HepG2 (cell line): ENCODE data around the gene RASGRP4. TPM values are rescaled to one million over a fixed set of nuclear protein-coding genes. Genes with fewer than 3 reads are reported as not detected.

ENCODE experiments used
- ERF ChIP-seq: IDR thresholded peaks from 2 replicates; pipeline ENCODE4 v1.6.1; 2018; ENCODE audit warnings: missing biosample characterization, missing genetic modification reagents
- ETV6 ChIP-seq: sonication (generic); formaldehyde crosslinking; conservative IDR thresholded peaks from 2 replicates; pipeline ENCODE4 v1.4.0; 2020; ENCODE audit warnings: missing genetic modification reagents
- HMG20A ChIP-seq: IDR thresholded peaks from 2 replicates; pipeline ENCODE4 v1.6.1; 2016; ENCODE audit warnings: borderline replicate concordance
- HNRNPL ChIP-seq: fragments of 200-400 bp; formaldehyde crosslinking; IDR thresholded peaks from 2 replicates; pipeline ENCODE4 v1.6.1; 2017; ENCODE audit warnings: mild to moderate bottlenecking, low read depth, low read length
- KAT8 ChIP-seq: IDR thresholded peaks from 2 replicates; pipeline ENCODE4 v1.6.1; 2016; ENCODE audit warnings: missing genetic modification reagents, missing compliant biosample characterization
- NBN ChIP-seq: fragments of 450-650 bp; conservative IDR thresholded peaks from 2 replicates; pipeline ENCODE4 v1.6.1; 2017
- POGZ ChIP-seq: sonication (generic); formaldehyde crosslinking; IDR thresholded peaks from 2 replicates; pipeline ENCODE4 v1.4.0; 2020; ENCODE audit warnings: mild to moderate bottlenecking, missing genetic modification reagents
- SAP130 ChIP-seq: IDR thresholded peaks from 2 replicates; pipeline ENCODE4 v1.6.1; 2016; ENCODE audit warnings: low read depth
- SPEN ChIP-seq: sonication (generic); formaldehyde crosslinking; IDR thresholded peaks from 2 replicates; pipeline ENCODE4 v1.5.1; 2020; ENCODE audit warnings: low read depth, mild to moderate bottlenecking, missing genetic modification reagents
- STAG1 ChIP-seq: sonication (generic); formaldehyde crosslinking; IDR thresholded peaks from 2 replicates; pipeline ENCODE4 v1.4.0; 2020; ENCODE audit warnings: missing genetic modification reagents
- TRIM24 ChIP-seq: sonication (generic); formaldehyde crosslinking; IDR thresholded peaks from 2 replicates; pipeline ENCODE4 v1.8.0; 2022; ENCODE audit warnings: mild to moderate bottlenecking, missing genetic modification reagents
- ZBTB40 ChIP-seq, 2 experiments: fragments of 450-650 bp in 1 of 2; sonication (generic) in 1 of 2; formaldehyde crosslinking in 1 of 2; IDR thresholded peaks; 2 replicates each; pipeline versions ENCODE4 v1.6.1 to v1.8.0; 2016 to 2022; ENCODE audit warnings: antibody characterized with exemption in 1 of 2, mild to moderate bottlenecking in 1 of 2, missing genetic modification reagents in 1 of 2
- ZNF251 ChIP-seq: sonication (generic); formaldehyde crosslinking; IDR thresholded peaks from 2 replicates; pipeline ENCODE4 v1.9.0; 2021; ENCODE audit warnings: mild to moderate bottlenecking, missing genetic modification reagents
- ZNF343 ChIP-seq: sonication (generic); formaldehyde crosslinking; IDR thresholded peaks from 2 replicates; pipeline ENCODE4 v1.4.0; 2020; ENCODE audit warnings: mild to moderate bottlenecking, missing genetic modification reagents
- ZNF598 ChIP-seq: sonication (generic); formaldehyde crosslinking; IDR thresholded peaks from 2 replicates; pipeline ENCODE4 v1.5.1; 2020; ENCODE audit warnings: mild to moderate bottlenecking, missing genetic modification reagents, borderline replicate concordance
- ZNF776 ChIP-seq: sonication (generic); formaldehyde crosslinking; IDR thresholded peaks from 2 replicates; pipeline ENCODE4 v1.4.0; 2020; ENCODE audit warnings: mild to moderate bottlenecking, missing genetic modification reagents
- polyA plus RNA-seq, 8 experiments: library from polyadenylated mRNA; depleted of rRNA in 3 of 8; stranded (reverse) in 7 of 8; unstranded in 1 of 8; fragments of >200 nt; fragmentation: Illumina TruSeq in 4 of 8; extraction: Trizol in 4 of 8; gene quantifications; 2 replicates each; pipeline versions ENCODE4 v1.2.1 to v1.2.3, GENCODE V29; 2011 to 2016; ENCODE audit warnings: low read depth in 4 of 8, missing spikeins in 1 of 8, mixed read lengths in 1 of 8; ENCODE audit not compliant: insufficient read depth in 1 of 8
- total RNA-seq, 5 experiments: library from RNA; depleted of rRNA; stranded (reverse); fragments of >200 nt; fragmentation: Illumina TruSeq; extraction: Trizol; gene quantifications; 2 replicates each; pipeline ENCODE4 v1.2.3, GENCODE V29; 2016; ENCODE audit warnings: low read depth in 1 of 5
- TF ChIP-seq, protein P1 (sequence below): IDR thresholded peaks from 2 replicates; pipeline ENCODE4 v1.6.1; 2016; ENCODE audit warnings: low read depth, control low read depth
- TF ChIP-seq, protein P2 (sequence below): sonication (generic); formaldehyde crosslinking; IDR thresholded peaks from 2 replicates; pipeline ENCODE4 v1.5.1; 2020; ENCODE audit warnings: mild to moderate bottlenecking, moderate library complexity, missing genetic modification reagents

RASGRP4 gene
- total and polyA plus RNA-seq, 2 of the 13 experiments (the other 11 are each of a cell fraction or from before 2014, with no cell fraction given), result not detected

GRCh38 chr19:38402967-38403674 is 22.9 kb downstream of the RASGRP4 start, which contains the start of gene FAM98C (continued):
- TF ChIP-seq, protein P1, sequence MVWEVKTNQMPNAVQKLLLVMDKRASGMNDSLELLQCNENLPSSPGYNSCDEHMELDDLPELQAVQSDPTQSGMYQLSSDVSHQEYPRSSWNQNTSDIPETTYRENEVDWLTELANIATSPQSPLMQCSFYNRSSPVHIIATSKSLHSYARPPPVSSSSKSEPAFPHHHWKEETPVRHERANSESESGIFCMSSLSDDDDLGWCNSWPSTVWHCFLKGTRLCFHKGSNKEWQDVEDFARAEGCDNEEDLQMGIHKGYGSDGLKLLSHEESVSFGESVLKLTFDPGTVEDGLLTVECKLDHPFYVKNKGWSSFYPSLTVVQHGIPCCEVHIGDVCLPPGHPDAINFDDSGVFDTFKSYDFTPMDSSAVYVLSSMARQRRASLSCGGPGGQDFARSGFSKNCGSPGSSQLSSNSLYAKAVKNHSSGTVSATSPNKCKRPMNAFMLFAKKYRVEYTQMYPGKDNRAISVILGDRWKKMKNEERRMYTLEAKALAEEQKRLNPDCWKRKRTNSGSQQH (CRISPR knock-in tag), result no peak
- TF ChIP-seq POGZ, result peak; percentile 86; the same call in 1 of the 2 replicates
- TF ChIP-seq HNRNPL, result 0 out of 2 replicates have a peak, but pooled peaks have one; percentile 34
- TF ChIP-seq, protein P2, sequence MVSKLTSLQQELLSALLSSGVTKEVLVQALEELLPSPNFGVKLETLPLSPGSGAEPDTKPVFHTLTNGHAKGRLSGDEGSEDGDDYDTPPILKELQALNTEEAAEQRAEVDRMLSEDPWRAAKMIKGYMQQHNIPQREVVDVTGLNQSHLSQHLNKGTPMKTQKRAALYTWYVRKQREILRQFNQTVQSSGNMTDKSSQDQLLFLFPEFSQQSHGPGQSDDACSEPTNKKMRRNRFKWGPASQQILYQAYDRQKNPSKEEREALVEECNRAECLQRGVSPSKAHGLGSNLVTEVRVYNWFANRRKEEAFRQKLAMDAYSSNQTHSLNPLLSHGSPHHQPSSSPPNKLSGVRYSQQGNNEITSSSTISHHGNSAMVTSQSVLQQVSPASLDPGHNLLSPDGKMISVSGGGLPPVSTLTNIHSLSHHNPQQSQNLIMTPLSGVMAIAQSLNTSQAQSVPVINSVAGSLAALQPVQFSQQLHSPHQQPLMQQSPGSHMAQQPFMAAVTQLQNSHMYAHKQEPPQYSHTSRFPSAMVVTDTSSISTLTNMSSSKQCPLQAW (CRISPR knock-in tag), result 0 out of 2 replicates have a peak, but pooled peaks have one; percentile 6
- peak; percentile 74 for TF ChIP-seq SPEN (CRISPR knock-in tag)
- peak; percentile 88 for TF ChIP-seq STAG1 (CRISPR knock-in tag)
- peak; percentile 95 for TF ChIP-seq ZNF776 (CRISPR knock-in tag)
- TF ChIP-seq SAP130 (CRISPR knock-in tag), result peak; percentile 80
- TF ChIP-seq ZNF343 (CRISPR knock-in tag), result peak; percentile 89
- TF ChIP-seq ZNF251 (CRISPR knock-in tag), result no peak
- TF ChIP-seq KAT8 (CRISPR knock-in tag), result peak; percentile 79
- TF ChIP-seq ERF (CRISPR knock-in tag), result peak; percentile 96
- TF ChIP-seq ZBTB40 (IDR thresholded peaks at IDR 0.05), result no peak
- peak; percentile 46 for TF ChIP-seq ZBTB40 (CRISPR knock-in tag; IDR thresholded peaks at IDR 0.05)
- TF ChIP-seq NBN, result no peak
- 0 out of 2 replicates have a peak, but pooled peaks have one; percentile 71 for TF ChIP-seq ETV6 (CRISPR knock-in tag)
- peak; percentile 92; the same call in 1 of the 2 replicates for TF ChIP-seq ZNF598
- TF ChIP-seq HMG20A, result no peak
- no peak for TF ChIP-seq TRIM24 (CRISPR knock-in tag)
